SK-N-SH (cell line): ENCODE data around the gene UTP25. TPM values are rescaled to one million over a fixed set of nuclear protein-coding genes. Genes with fewer than 3 reads are reported as not detected.

Experiments used
- CTCF ChIA-PET: fragments of 300-600, 350-600 bp; formaldehyde crosslinking; extraction: SDS; loops from one replicate; lab custom pipeline; 2021; lab: Yijun Ruan, JAX
- POLR2A ChIA-PET: fragments of 350-600 bp; sonication (Branson Sonifier 250); formaldehyde crosslinking; extraction: SDS; loops from one replicate; lab custom pipeline; 2020; ENCODE audit warnings: antibody characterized with exemption, inconsistent platforms; lab: Yijun Ruan, JAX
- DNase-seq: peaks from one replicate; pipeline ENCODE4 v3.0.0; 2012
- H2AFZ ChIP-seq: fragments of 200-600 bp; sonication (generic); 2 replicates; pipeline ENCODE4 v1.8.1; 2016; ENCODE audit warnings: antibody characterized with exemption, mild to moderate bottlenecking, low read depth
- H3F3A ChIP-seq: fragments of 200-600 bp; sonication (generic); replicated peaks from 2 replicates; pipeline ENCODE3; 2016; ENCODE audit warnings: antibody characterized with exemption, mild to moderate bottlenecking; ENCODE audit not compliant: insufficient read depth
- H3K27ac ChIP-seq, 2 experiments: fragments of 200-500 bp in 1 of 2; fragments of 200-600 bp in 1 of 2; sonication (Bioruptor generic) in 1 of 2; sonication (generic), shearing (Covaris generic) in 1 of 2; 2 replicates each; pipeline versions ENCODE4 v1.5.1 to v1.6.1; 2014 to 2016; ENCODE audit warnings: low read depth in 2 of 2, inconsistent platforms in 1 of 2, low read length in 1 of 2, mild to moderate bottlenecking in 1 of 2, mixed read lengths in 1 of 2
- H3K27me3 ChIP-seq: fragments of 200-600 bp; sonication (generic), shearing (Covaris generic); 2 replicates; pipeline ENCODE4 v1.6.1; 2016; ENCODE audit warnings: mixed run types; ENCODE audit not compliant: insufficient read depth
- H3K36me3 ChIP-seq, 2 experiments: fragments of 200-500 bp in 1 of 2; fragments of 200-600 bp in 1 of 2; sonication (Bioruptor generic) in 1 of 2; sonication (generic) in 1 of 2; replicated peaks in 1 of 2; 2 replicates each; pipeline versions ENCODE3 to v1.5.1; 2014 to 2016; ENCODE audit warnings: low read length in 1 of 2, mild to moderate bottlenecking in 1 of 2; ENCODE audit not compliant: insufficient read depth in 2 of 2, control insufficient read depth in 1 of 2
- H3K4me1 ChIP-seq, 2 experiments: fragments of 200-500 bp in 1 of 2; fragments of 200-600 bp in 1 of 2; sonication (Bioruptor generic) in 1 of 2; sonication (generic), shearing (Covaris generic) in 1 of 2; 2 replicates each; pipeline versions ENCODE4 v1.5.1 to v1.6.1; 2014 to 2016; ENCODE audit warnings: low read depth in 1 of 2, low read length in 1 of 2, mixed run types in 1 of 2; ENCODE audit not compliant: insufficient read depth in 2 of 2, control insufficient read depth in 1 of 2
- H3K4me2 ChIP-seq: fragments of 200-600 bp; sonication (generic), shearing (Covaris generic); 2 replicates; pipeline ENCODE4 v1.6.1; 2017; ENCODE audit warnings: mixed run types
- H3K4me3 ChIP-seq, 2 experiments: fragments of 200-500 bp in 1 of 2; fragments of 200-600 bp in 1 of 2; sonication (Bioruptor generic) in 1 of 2; sonication (generic), shearing (Covaris generic) in 1 of 2; 2 replicates each; pipeline versions ENCODE4 v1.5.1 to v1.8.1; 2014 to 2016; ENCODE audit warnings: low read depth in 2 of 2, inconsistent platforms in 1 of 2, low read length in 1 of 2, mild to moderate bottlenecking in 1 of 2, mixed read lengths in 1 of 2, moderate library complexity in 1 of 2
- H3K79me2 ChIP-seq: fragments of 200-600 bp; sonication (generic); 2 replicates; pipeline ENCODE4 v1.8.1; 2017; ENCODE audit warnings: mild to moderate bottlenecking; ENCODE audit not compliant: insufficient read depth
- H3K9ac ChIP-seq: fragments of 200-600 bp; sonication (generic); 2 replicates; pipeline ENCODE4 v1.6.1; 2017; ENCODE audit warnings: mixed run types
- H3K9me2 ChIP-seq: fragments of 200-600 bp; sonication (generic); 2 replicates; pipeline ENCODE4 v1.6.1; 2017; ENCODE audit warnings: mixed run types
- H3K9me3 ChIP-seq: fragments of 200-600 bp; sonication (generic); 2 replicates; pipeline ENCODE4 v1.6.1; 2017; ENCODE audit warnings: mixed run types, mild to moderate bottlenecking, moderate library complexity
- H4K20me1 ChIP-seq: fragments of 200-600 bp; sonication (generic); 2 replicates; pipeline ENCODE4 v1.6.1; 2017; ENCODE audit warnings: mild to moderate bottlenecking, mixed run types; ENCODE audit not compliant: insufficient read depth
- CHD2 ChIP-seq: fragments of 150-350 bp; IDR thresholded peaks from 2 replicates; pipeline ENCODE4 v1.6.1; 2018; ENCODE audit warnings: low read length; ENCODE audit not compliant: partially characterized antibody
- CTCF ChIP-seq: fragments of 200-600 bp; sonication (generic); IDR thresholded peaks from 2 replicates; pipeline ENCODE4 v1.6.1; 2017; ENCODE audit warnings: antibody characterized with exemption, mild to moderate bottlenecking, moderate library complexity
- FOXJ3 ChIP-seq: sonication (generic); formaldehyde crosslinking; IDR thresholded peaks from 2 replicates; pipeline ENCODE4 v1.5.1; 2020; ENCODE audit warnings: mild to moderate bottlenecking, missing genetic modification reagents
- GABPA ChIP-seq: IDR thresholded peaks from 2 replicates; pipeline ENCODE4 v1.4.0; 2012; ENCODE audit warnings: low read depth, mild to moderate bottlenecking
- MXI1 ChIP-seq: IDR thresholded peaks from 2 replicates; pipeline ENCODE4 v1.6.1; 2012; ENCODE audit warnings: mild to moderate bottlenecking, low read depth, low read length, improper control_type of control experiment
- RCOR1 ChIP-seq: fragments of 150-350 bp; IDR thresholded peaks from 2 replicates; pipeline ENCODE4 v1.6.1; 2017; ENCODE audit warnings: antibody characterized with exemption, low read length
- REST ChIP-seq: IDR thresholded peaks from 2 replicates; pipeline ENCODE4 v1.6.1; 2012; ENCODE audit warnings: mild to moderate bottlenecking, low read depth, low read length, moderate library complexity
- SIN3A ChIP-seq: IDR thresholded peaks from 2 replicates; pipeline ENCODE4 v1.6.1; 2012; ENCODE audit warnings: low read depth, mild to moderate bottlenecking, low read length, moderate library complexity, borderline replicate concordance
- SMC3 ChIP-seq: IDR thresholded peaks from 2 replicates; pipeline ENCODE4 v1.6.1; 2012; ENCODE audit warnings: low read depth, low read length, improper control_type of control experiment
- TCF12 ChIP-seq: IDR thresholded peaks from 2 replicates; pipeline ENCODE4 v1.4.0; 2012
- YY1 ChIP-seq: IDR thresholded peaks from 2 replicates; pipeline ENCODE4 v1.4.0; 2012; ENCODE audit warnings: low read depth, mild to moderate bottlenecking
- ZBTB33 ChIP-seq: IDR thresholded peaks from 2 replicates; pipeline ENCODE4 v1.4.0; 2012; ENCODE audit warnings: low read depth, borderline replicate concordance
- WGBS: methylation state at CpG from one replicate; pipeline ENCODE4 v1.1.6; 2017; ENCODE audit warnings: low lambda C conversion rate; 5-methylcytosine and 5-hydroxymethylcytosine counted together
- polyA plus RNA-seq, 3 experiments: library from polyadenylated mRNA; depleted of rRNA; stranded (reverse); fragments of >200 nt; gene quantifications; 2 replicates each; pipeline ENCODE4 v1.2.3, GENCODE V29; 2012
- TF ChIP-seq, protein P1 (sequence below): IDR thresholded peaks from 2 replicates; pipeline ENCODE4 v1.4.0; 2012; ENCODE audit warnings: low read depth

The UTP25 gene
- polyA plus RNA-seq, 1 of the 3 experiments (the other 2 are of a cell fraction): 6.3 TPM

- POLR2A ChIA-PET: no interaction called here
- Histone ChIP-seq H3K79me2 (peaks cover 30% of the 10 kb centered on the region), H3K36me3 (peaks cover 7 to 16% of the 10 kb centered on the region in 2 experiments), H3K9me2 (no peaks in the 10 kb centered on the region), H3K4me1 (peaks cover 6 to 22% of the 10 kb centered on the region in 2 experiments; a peak in 3 of 4 replicates)
- TF ChIP-seq SIN3A (no peak), SMC3 (no peak), REST (no peak), CHD2 (no peak), RCOR1 (no peak), MXI1 (no peak), TCF12 (no peak), FOXJ3 (no peak), ZBTB33 (no peak), CTCF (no peak), YY1 (no peak), GABPA (no peak)
- TF ChIP-seq, protein P1, sequence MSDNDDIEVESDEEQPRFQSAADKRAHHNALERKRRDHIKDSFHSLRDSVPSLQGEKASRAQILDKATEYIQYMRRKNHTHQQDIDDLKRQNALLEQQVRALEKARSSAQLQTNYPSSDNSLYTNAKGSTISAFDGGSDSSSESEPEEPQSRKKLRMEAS: no peak
- TF ChIP-seq, all 33 proteins: peak for 0
- no peaks in the 10 kb centered on the region for H4K20me1 ChIP-seq
- WGBS: 79% methylated on average over 11 of the region's 11 CpGs
- no peaks in the 10 kb centered on the region for H3K9me3 ChIP-seq
- H2AFZ ChIP-seq: no peak overlapping the region
- CTCF ChIA-PET: interaction anchor here (0.6 to 2.4 kb wide), 6 partner anchors 10 to 27 kb away, joined by 3 to 14 read pairs (median 4); no protein-coding TSS in a partner anchor
- peaks cover 58% of the 10 kb centered on the region for H3F3A ChIP-seq
- DNase-seq: no peak
- no peak overlapping the region for H3K4me2 ChIP-seq
- no peaks in the 10 kb centered on the region for H3K27me3 ChIP-seq
- H3K27ac ChIP-seq: peak overlapping the region in 1 of 2 experiments; percentile 16; a peak in 1 of 4 replicates
- H3K4me3 ChIP-seq: no peak overlapping the region
- H3K9ac ChIP-seq: no peak overlapping the region
These were observed 2.0 kb upstream of the UTP25 start for GRCh38 chr1:209825591-209826434.
